Endothelial cell of umbilical vein (primary cell): ENCODE measurements around the gene EMD. TPM values are rescaled to one million over a fixed set of nuclear protein-coding genes. Genes with fewer than 3 reads are reported as not detected.

Source experiments
- BruUV-seq: library from RNA; stranded (reverse); fragments of 400-500 nt; replicated peaks from 2 replicates; lab custom pipeline; 2021; lab: Mats Ljungman, UMichigan
- CTCF ChIA-PET: fragments of 300-600, 350-600 bp; sonication (Branson Sonifier 250); formaldehyde crosslinking; loops from one replicate; lab custom pipeline; 2021; ENCODE audit warnings: antibody characterized with exemption, inconsistent platforms; lab: Charles Lee
- POLR2A ChIA-PET: fragments of 300-600, 350-600 bp; sonication (Branson Sonifier 250); formaldehyde crosslinking; loops from one replicate; lab custom pipeline; 2021; ENCODE audit warnings: antibody characterized with exemption, inconsistent platforms; lab: Charles Lee
- DNase-seq: peaks from one replicate; pipeline ENCODE4 v3.0.0-alpha.2; 2011; ENCODE audit warnings: low read depth, low spot score
- FAIRE-seq: peaks from 2 replicates; lab custom pipeline; 2011; peaks lifted over from hg19 to GRCh38; lab: Jason Lieb, UNC
- H2AFZ ChIP-seq: 2 replicates; pipeline ENCODE4 v1.6.0; 2012; ENCODE audit warnings: low read depth, low read length, control low read depth, inconsistent platforms
- H3K27ac ChIP-seq: 2 replicates; pipeline ENCODE4 v1.5.1; 2011; ENCODE audit warnings: low read depth, mild to moderate bottlenecking, control low read depth, low read length, moderate library complexity; ENCODE audit not compliant: insufficient read depth
- H3K27me3 ChIP-seq, 2 experiments: 2 replicates each; pipeline versions ENCODE4 v1.6.0 to v1.6.1; 2011; ENCODE audit warnings: low read length in 2 of 2, mixed read lengths in 1 of 2; ENCODE audit not compliant: control insufficient read depth in 2 of 2, insufficient read depth in 2 of 2
- H3K36me3 ChIP-seq, 2 experiments: 2 replicates in 1 of 2; 3 replicates in 1 of 2; pipeline ENCODE4 v1.5.1; 2011; ENCODE audit warnings: low read length in 2 of 2, mild to moderate bottlenecking in 1 of 2, moderate library complexity in 1 of 2; ENCODE audit not compliant: control insufficient read depth in 2 of 2, insufficient read depth in 2 of 2; ENCODE audit errors: extremely low read depth in 1 of 2
- H3K4me1 ChIP-seq: 3 replicates; pipeline ENCODE4 v1.5.1; 2011; ENCODE audit warnings: mild to moderate bottlenecking, low read length; ENCODE audit not compliant: control insufficient read depth, insufficient read depth; ENCODE audit errors: extremely low read depth
- H3K4me2 ChIP-seq: 2 replicates; pipeline ENCODE4 v1.6.1; 2011; ENCODE audit warnings: low read length, control low read depth, mixed read lengths; ENCODE audit not compliant: insufficient read depth
- H3K4me3 ChIP-seq, 3 experiments: fragments of 200-600 bp in 1 of 3; sonication (generic), shearing (Covaris generic) in 1 of 3; replicated peaks in 1 of 3; 2 replicates each; pipeline ENCODE4 v1.5.1; 2011 to 2016; ENCODE audit warnings: control low read depth in 3 of 3, low read length in 3 of 3, mild to moderate bottlenecking in 2 of 3, inconsistent platforms in 1 of 3, low read depth in 1 of 3, moderate library complexity in 1 of 3; ENCODE audit not compliant: insufficient read depth in 1 of 3
- H3K79me2 ChIP-seq: 2 replicates; pipeline ENCODE4 v1.6.0; 2012; ENCODE audit warnings: low read length, inconsistent platforms; ENCODE audit not compliant: control insufficient read depth, insufficient read depth
- H3K9ac ChIP-seq: replicated peaks from 2 replicates; pipeline ENCODE3; 2011; ENCODE audit warnings: low read length, control low read depth; ENCODE audit not compliant: insufficient read depth; ENCODE audit errors: extremely low read depth
- H3K9me1 ChIP-seq: replicated peaks from 3 replicates; pipeline ENCODE4 v1.6.0; 2011; ENCODE audit warnings: mild to moderate bottlenecking, low read length; ENCODE audit not compliant: control insufficient read depth, insufficient read depth; ENCODE audit errors: extremely low read depth
- H3K9me3 ChIP-seq: replicated peaks from 2 replicates; pipeline ENCODE4 v1.5.1; 2012; ENCODE audit warnings: low read length, inconsistent platforms; ENCODE audit not compliant: control insufficient read depth, insufficient read depth
- H4K20me1 ChIP-seq: replicated peaks from 2 replicates; pipeline ENCODE3; 2011; ENCODE audit warnings: mild to moderate bottlenecking, low read length; ENCODE audit not compliant: control insufficient read depth, insufficient read depth; ENCODE audit errors: extremely low read depth
- CTCF ChIP-seq, 2 donors: IDR thresholded peaks; 1 replicate in 1 of 2; 2 replicates in 1 of 2; pipeline ENCODE4 v1.5.1; 2011; ENCODE audit warnings: low read length in 2 of 2, mild to moderate bottlenecking in 2 of 2, moderate library complexity in 2 of 2, control low read depth in 1 of 2, inconsistent platforms in 1 of 2, low read depth in 1 of 2; ENCODE audit not compliant: insufficient read depth in 1 of 2; ENCODE audit errors: extremely low read depth in 1 of 2
- EZH2 ChIP-seq: IDR thresholded peaks from 2 replicates; pipeline ENCODE4 v1.6.1; 2012; ENCODE audit warnings: borderline replicate concordance, low read depth, mild to moderate bottlenecking, moderate library complexity, low read length, inconsistent platforms; ENCODE audit not compliant: severe bottlenecking
- FOS ChIP-seq: IDR thresholded peaks from 2 replicates; pipeline ENCODE4 v1.6.1; 2011; ENCODE audit warnings: mild to moderate bottlenecking, low read length, moderate library complexity, borderline replicate concordance; ENCODE audit not compliant: insufficient read depth
- GATA2 ChIP-seq: IDR thresholded peaks from 2 replicates; pipeline ENCODE4 v1.7.0; 2011; ENCODE audit warnings: low read depth, mild to moderate bottlenecking, moderate library complexity, mixed read lengths, low read length; ENCODE audit not compliant: insufficient read length, insufficient read depth
- JUN ChIP-seq: IDR thresholded peaks from 2 replicates; pipeline ENCODE4 v1.6.1; 2011; ENCODE audit warnings: borderline replicate concordance, low read depth; ENCODE audit not compliant: insufficient read length, insufficient read depth
- MAX ChIP-seq: IDR thresholded peaks from 2 replicates; pipeline ENCODE4 v1.6.1; 2011; ENCODE audit not compliant: insufficient read depth, insufficient read length
- MYC ChIP-seq: IDR thresholded peaks from one replicate; pipeline ENCODE4 v1.6.1; 2011; ENCODE audit warnings: mild to moderate bottlenecking, low read depth, low read length
- POLR2A ChIP-seq: IDR thresholded peaks from 2 replicates; pipeline ENCODE4 v1.6.1; 2012; ENCODE audit warnings: low read depth, mild to moderate bottlenecking, control low read depth, low read length
- POLR2AphosphoS5 ChIP-seq: IDR thresholded peaks from 2 replicates; pipeline ENCODE4 v1.6.1; 2012; ENCODE audit warnings: low read depth, mild to moderate bottlenecking, control low read depth, low read length, moderate library complexity; ENCODE audit not compliant: insufficient read depth
- dilution Hi-C: fragments of 300-500 bp; cut with MboI; formaldehyde crosslinking; loops from one replicate; pipeline ENCODE4 v1.15.0; 2019; ENCODE audit warnings: low sequenced_read_pairs; ENCODE audit not compliant: extremely low pct_ligation_motif_present
- intact Hi-C: fragments of 100-400 bp; cut with micrococcal nuclease; formaldehyde crosslinking; loops from one replicate; pipeline ENCODE4 v1.10.0; 2022
- polyA plus RNA-seq, 4 experiments: library from polyadenylated mRNA; depleted of rRNA in 3 of 4; stranded (reverse) in 3 of 4; unstranded in 1 of 4; fragments of >200 nt; gene quantifications; 2 replicates each; pipeline versions ENCODE4 v1.2.1 to v1.2.3, GENCODE V29; 2011 to 2012; ENCODE audit warnings: missing spikeins in 1 of 4
- total RNA-seq: library from RNA; stranded (reverse); gene quantifications from 2 replicates; pipeline ENCODE4 v1.2.3, GENCODE V29; 2021

The EMD gene
- total and polyA plus RNA-seq, 2 donors (not counting 3 experiments of a cell fraction or from before 2014, with no cell fraction given), result 50.6 to 76.8 TPM

- H3K9me3 ChIP-seq, result no peaks in the 10 kb centered on the region
- no peak for DNase-seq
- H3K27me3 ChIP-seq, result no peaks in the 10 kb centered on the region
- CTCF ChIA-PET, result no interaction called here
- peak overlapping the region; percentile 51 for H3K4me2 ChIP-seq
- no peaks in the 10 kb centered on the region for H3K9me1 ChIP-seq
- peaks cover 6% of the 10 kb centered on the region for H3K4me1 ChIP-seq
- H3K27ac ChIP-seq, result no peak overlapping the region
- no TSS peak for BruUV-seq
- no peaks in the 10 kb centered on the region for H3K36me3 ChIP-seq
- intact Hi-C loops, result no loop called here
- FAIRE-seq, result no peak
- dilution Hi-C loops, result no loop called here
- no peak overlapping the region for H3K4me3 ChIP-seq
- no peak overlapping the region for H3K9ac ChIP-seq
- H4K20me1 ChIP-seq, result no peaks in the 10 kb centered on the region
- H3K79me2 ChIP-seq, result peaks cover 17% of the 10 kb centered on the region
- TF ChIP-seq FOS, result no peak
- TF ChIP-seq POLR2A, result no peak
- no peak for TF ChIP-seq CTCF (IDR thresholded peaks at IDR 0.05; ENCODE audit: extremely low read depth in 1 of 2, insufficient read depth in 1 of 2, low read depth in 1 of 2, low read length in 2 of 2)
- no peak for TF ChIP-seq JUN
- TF ChIP-seq MAX, result no peak
- TF ChIP-seq EZH2, result no peak
- no peak for TF ChIP-seq POLR2AphosphoS5
- TF ChIP-seq MYC, result no peak
- no peak for TF ChIP-seq GATA2
- POLR2A ChIA-PET, result no interaction called here
- H2AFZ ChIP-seq, result no peak overlapping the region
These were observed 1.7 kb downstream of the EMD start for GRCh38 chrX:154380787-154381186.
